Skeletal muscle cell (primary cell): Measurements from ENCODE around the gene PHETA2.
A peak's percentile ranks its signal among the peaks of the same experiment; 100 is the strongest.
"Not testable (repeated sequence)": the region's sequence is repeated elsewhere in the genome, so short reads cannot be mapped to it uniquely, and the experiment has no call there.

Experiments
- DNase-seq: peaks from one replicate; pipeline ENCODE4 v3.0.0-alpha.2; 2010; ENCODE audit warnings: low read depth
- H3K4me3 ChIP-seq: 2 replicates; pipeline ENCODE4 v1.5.1; 2011; ENCODE audit warnings: low read depth, mild to moderate bottlenecking, control low read depth, low read length, moderate library complexity

Gene PHETA2

DNA sequence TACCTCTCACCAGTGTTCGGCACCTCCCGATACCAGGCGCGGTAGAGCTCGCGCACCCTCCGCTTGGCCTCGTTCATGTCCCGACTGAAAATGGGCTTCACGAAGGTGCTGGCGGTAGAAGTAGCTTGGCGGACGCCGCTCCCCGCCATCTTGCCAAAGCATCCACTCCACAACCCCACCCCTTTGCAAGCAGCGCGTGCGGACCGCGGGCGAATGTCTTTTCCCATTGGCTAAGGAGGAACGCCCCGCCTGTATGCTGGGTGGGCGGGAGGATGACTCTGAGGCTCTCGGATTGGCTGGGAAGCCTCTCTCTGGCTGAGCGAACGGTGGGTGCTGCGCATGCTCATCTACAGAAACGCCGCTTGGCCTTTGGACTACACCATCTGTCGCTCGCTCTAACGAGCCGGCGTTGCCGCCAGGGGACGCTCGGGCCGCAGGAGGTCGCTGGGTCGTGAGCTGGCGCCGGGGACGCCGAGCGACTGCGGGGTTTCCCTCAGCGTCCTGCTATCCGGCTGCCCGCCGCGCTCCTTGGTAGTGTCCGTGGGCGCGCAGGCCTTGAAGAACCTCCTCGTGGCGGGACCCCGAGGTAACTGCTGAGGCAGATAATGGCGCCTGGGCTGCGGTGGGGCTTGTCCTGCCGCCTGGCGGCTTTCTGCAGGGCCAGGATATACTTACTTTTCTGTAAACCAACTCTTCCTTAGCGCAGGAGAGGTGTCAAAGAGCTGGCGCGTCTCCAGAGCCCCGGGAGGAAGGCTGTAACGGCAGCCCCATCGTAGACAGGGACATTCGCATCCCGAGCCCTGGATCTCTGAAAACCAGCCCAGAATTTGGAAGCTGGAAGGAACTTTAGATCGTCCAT is 16.8 kb downstream of the PHETA2 start, which contains the start of gene NDUFA6:
NDUFA6 (minus strand) TSS at position 177 of the 859 bp plus-strand sequence; CDS start at position 149, 28 bp downstream.
- DNase-seq: peak; percentile 95
- H3K4me3 ChIP-seq: peak within 1 kb of the TSS; percentile 88

- DNase-seq: no peak
Measured at GRCh38 chr22:42091455-42091782, 17.4 kb downstream of the PHETA2 start.

GRCh38 chr22:42101199-42101598 is 27.2 kb downstream of the PHETA2 start:
- DNase-seq: no peak
- H3K4me3 ChIP-seq: no peak overlapping the region

More at GRCh38 chr22:42091455-42091782, 17.4 kb downstream of the PHETA2 start:
- peak overlapping the region; percentile 88 for H3K4me3 ChIP-seq

- not testable (repeated sequence) for H3K4me3 ChIP-seq, DNase-seq
Measured at GRCh38 chr22:42104332-42104860, 30.3 kb downstream of the PHETA2 start.

DNA sequence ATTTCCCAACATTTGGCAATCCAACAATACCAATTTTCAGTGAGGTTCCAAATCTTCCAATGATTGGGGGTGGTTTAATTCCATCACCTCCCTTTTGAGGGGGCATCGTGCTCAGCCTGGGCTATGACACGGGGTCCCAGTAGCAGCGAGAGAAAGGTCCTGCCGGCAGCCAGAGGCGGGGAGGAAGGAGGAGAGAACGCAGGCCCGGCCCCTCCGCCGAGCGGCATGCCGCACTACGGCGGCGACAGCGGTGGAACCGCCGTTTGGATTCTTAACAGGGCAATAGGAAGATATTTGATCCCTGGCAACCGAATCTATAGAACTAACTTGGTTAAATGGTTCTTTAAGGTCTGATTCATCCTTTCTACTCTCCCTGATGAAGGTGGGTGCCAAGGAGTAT is 34.8 kb downstream of the PHETA2 start:
- H3K4me3 ChIP-seq: no peak overlapping the region
- no peak for DNase-seq

DNA sequence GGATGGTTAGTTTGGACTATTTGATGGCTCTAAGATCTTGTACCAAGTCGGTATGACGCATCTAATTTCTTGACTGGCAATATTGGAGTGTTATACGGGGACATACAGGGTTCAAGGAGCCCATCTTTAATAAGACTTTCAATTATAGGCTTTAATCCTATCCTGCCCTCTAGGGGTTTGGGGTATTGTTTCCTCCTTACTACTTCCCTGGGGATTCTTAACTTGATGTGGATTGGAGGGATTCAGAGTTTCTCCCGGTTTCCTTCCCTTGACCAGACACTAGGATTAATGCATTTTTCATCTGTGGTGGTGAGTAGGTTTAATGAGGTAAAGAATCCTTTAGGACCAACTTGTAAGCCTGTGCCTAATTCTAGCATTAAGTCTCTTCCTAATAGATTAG is 37.8 kb downstream of the PHETA2 start:
- H3K4me3 ChIP-seq: no peak overlapping the region
- DNase-seq: no peak

DNA sequence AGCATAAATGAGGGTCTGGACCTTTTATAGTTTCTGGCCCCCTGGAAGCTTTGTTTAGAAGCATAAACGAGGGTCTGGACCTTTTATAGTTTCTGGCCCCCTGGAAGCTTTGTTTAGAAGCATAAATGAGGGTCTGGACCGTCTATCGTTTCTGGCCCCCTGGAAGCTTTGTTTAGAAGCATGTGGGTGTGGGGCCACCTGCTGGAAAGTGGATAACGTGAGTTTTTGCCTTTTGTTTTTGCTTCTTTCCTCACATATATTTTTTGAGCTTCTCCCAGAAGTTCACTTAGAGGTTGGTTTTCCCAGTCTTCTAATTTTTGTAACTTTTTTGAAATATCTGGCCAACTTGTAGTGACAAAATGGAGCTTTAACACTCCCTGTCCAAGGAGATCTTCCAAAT is 38.7 kb downstream of the PHETA2 start:
- H3K4me3 ChIP-seq, DNase-seq: not testable (repeated sequence)

DNA sequence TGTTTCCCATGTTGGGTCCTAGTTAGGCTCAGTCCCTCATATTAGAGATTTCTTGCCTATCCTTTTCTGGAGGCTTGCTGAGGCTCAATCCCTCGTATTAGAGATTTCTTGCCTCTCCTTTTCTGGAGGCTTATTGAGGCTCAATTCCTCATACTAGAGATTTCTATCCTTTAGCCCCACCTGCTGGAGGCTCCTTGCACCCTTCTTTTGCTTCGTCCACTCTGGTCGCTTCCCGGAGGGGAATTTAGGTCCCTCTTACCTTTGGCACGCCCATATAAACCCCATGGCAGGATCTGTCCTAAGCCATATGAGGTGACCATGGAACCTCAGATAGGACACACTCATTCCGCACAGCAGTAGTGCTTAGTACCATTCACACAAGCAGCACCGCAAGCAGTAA is 40.7 kb downstream of the PHETA2 start:
- no peak for DNase-seq
- H3K4me3 ChIP-seq: no peak overlapping the region

DNA sequence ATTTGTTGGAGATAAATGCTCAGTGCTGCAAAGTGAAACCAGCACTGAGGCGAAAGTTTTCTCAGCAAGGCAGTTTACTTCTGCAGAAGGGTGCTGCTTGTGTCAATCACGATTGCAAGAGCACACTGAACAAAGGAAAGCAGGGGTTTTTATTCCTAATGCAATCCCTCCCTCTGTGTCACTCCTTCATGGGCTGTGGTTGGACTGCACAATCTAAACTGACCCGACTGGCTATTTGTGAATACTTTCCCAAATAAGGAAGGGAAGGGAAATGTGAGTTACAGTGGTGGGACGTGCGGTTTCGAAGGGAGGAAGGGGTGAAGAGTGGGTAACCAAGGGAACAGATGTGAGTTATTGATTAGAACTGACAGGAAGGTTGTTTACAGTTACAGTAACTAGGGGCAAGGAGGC is 41.4 kb downstream of the PHETA2 start:
- not testable (repeated sequence) for DNase-seq, H3K4me3 ChIP-seq

GRCh38 chr22:42116848-42117424 is 42.9 kb downstream of the PHETA2 start:
- no peak for DNase-seq
- no peak overlapping the region for H3K4me3 ChIP-seq

DNA sequence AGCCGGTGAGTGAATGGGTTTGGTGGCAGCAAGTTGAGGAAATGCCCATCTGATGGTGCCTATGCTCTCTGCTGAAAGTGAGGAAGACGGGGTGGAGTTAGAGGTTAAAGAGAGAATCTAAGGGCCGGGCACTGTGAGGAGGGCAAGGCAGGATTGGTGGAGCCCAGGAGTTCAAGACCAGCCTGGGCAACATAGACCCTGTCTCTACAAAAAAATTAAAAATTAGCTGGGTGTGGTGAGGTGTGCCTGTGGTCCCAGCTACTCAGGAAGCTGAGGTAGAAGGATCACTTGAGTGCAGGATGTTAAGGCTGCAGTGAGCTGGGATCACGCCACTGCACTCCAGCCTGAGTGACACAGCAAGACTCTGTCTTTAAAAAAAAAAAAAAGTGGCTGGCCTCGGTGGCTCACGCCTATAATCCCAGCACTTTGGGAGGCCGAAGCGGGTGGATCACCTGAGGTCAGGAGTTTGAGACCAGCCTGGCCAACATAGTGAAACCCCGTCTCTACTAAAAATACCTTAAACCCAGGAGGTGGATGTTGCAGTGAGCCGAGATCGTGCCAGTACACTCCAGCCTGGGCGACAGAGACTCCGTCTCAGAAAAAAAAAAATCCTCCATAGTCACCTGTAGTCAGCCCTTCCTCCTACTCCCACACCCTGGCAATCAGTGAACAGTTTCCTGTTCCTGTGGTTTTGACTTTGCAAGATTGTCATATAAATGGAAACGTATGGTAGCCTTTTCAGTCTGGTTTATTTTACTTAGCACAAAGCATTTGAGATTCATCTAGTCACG is 46.4 kb downstream of the PHETA2 start:
- not testable (repeated sequence) for H3K4me3 ChIP-seq, DNase-seq

DNA sequence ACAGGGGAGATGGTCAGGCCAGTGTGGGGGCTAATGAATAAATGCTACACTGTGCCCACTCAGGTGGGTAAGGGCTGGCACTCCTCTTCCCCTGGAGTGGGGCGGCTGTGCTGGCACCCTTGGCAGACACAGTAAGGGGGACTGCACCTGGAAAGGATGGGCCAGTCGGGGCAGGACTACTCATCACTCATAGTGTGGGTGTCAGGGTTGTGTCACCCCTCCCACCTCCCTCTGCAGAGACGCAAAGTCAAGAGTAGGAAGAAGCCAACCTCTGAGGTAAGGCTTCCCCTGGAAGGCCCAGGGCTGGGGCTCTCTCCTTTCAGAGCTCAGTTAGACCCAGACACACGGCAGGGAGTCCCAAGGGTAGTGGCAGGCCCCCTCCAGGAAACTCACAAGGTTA is 49.5 kb downstream of the PHETA2 start:
- DNase-seq: not testable (repeated sequence)

GRCh38 chr22:42127606-42128005 is 53.6 kb downstream of the PHETA2 start:
- H3K4me3 ChIP-seq: no peak overlapping the region
- DNase-seq: no peak

More for the DNA sequence above, 49.5 kb downstream of the PHETA2 start:
- not testable (repeated sequence) for H3K4me3 ChIP-seq

DNA sequence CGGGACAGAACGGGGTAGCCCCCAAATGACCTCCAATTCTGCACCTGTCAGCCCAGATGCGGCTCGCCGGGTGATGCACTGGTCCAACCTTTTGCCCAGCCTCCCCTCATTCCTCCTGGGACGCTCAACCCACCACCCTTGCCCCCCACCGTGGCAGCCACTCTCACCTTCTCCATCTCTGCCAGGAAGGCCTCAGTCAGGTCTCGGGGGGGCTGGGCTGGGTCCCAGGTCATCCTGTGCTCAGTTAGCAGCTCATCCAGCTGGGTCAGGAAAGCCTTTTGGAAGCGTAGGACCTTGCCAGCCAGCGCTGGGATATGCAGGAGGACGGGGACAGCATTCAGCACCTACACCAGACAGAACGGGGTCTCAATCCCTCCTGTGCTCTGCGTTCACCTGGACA is 54.0 kb downstream of the PHETA2 start:
- DNase-seq, H3K4me3 ChIP-seq: not testable (repeated sequence)
